ENCODE results near the gene FAM163B. TPM values are rescaled to one million over a fixed set of nuclear protein-coding genes. Genes with fewer than 3 reads are reported as not detected.

FAM163B gene
- total RNA-seq, 4 donors from 2014 or later = not detected

- no peak for TF ChIP-seq CTCF (IDR thresholded peaks at IDR 0.05; ENCODE audit: low read depth)
Observed at GRCh38 chr9:133536536-133536935, 72.7 kb downstream of the FAM163B start.

- no peak for TF ChIP-seq CTCF (IDR thresholded peaks at IDR 0.05; ENCODE audit: low read depth)
Observed at GRCh38 chr9:133536080-133536479, 73.1 kb downstream of the FAM163B start.

GRCh38 chr9:133535306-133535877, 73.8 kb downstream of the FAM163B start:
- no peak for TF ChIP-seq CTCF (IDR thresholded peaks at IDR 0.05; ENCODE audit: low read depth)

DNA sequence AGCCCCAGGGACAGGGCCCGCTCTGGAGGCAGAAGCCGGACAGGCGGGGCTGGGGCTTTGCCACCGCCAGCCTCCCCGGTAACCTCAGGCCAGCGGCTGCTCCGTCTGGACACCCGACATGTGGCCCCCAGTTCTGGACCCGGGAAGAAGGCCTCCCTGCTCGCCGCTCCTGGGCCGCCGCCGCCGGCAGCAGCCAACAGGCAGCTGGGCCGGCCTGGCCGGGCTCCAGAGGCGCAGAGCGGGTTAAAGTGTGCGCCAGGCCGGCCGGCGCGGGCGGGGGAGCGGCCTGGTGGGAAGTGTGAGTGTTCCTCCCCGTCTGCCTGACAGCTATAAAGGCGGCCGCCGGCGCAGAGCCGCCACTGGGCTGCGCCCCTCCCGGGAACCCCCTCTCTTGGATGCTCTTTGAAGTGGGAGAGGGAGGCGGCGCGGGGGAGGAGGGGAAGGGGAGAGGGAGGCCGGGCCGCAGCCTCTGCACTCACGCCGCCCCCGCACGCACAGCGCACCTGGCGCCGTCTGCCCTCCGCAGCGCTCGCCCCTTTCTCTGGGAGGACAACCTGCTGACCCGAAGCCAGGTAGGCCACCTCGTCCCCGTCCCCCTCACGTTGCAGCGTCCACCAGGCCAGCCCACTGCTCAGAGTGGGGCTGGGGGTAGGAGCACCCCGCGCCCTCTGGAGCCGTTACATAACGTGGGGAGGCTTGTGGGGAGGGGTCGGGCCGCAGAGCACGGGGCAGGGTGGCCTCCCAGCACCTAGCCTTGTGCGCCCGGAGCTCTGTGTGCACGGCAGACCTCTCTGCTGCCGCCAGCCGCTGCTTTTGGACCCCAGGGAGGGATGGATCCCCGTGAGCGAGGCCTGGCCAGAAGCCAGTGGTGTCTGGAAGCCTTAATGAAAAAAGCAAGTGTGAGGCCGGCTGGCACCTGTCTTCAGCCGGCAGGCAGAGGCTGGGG, 74.6 kb downstream of the FAM163B start, which contains the start of gene ADAMTSL2:
TSS of gene ADAMTSL2 (plus strand) at position 359 of the 946 bp plus-strand sequence. CDS start 2,009 bp downstream, outside the sequence.
- TF ChIP-seq CTCF (IDR thresholded peaks at IDR 0.05; ENCODE audit: low read depth) = no peak

DNA sequence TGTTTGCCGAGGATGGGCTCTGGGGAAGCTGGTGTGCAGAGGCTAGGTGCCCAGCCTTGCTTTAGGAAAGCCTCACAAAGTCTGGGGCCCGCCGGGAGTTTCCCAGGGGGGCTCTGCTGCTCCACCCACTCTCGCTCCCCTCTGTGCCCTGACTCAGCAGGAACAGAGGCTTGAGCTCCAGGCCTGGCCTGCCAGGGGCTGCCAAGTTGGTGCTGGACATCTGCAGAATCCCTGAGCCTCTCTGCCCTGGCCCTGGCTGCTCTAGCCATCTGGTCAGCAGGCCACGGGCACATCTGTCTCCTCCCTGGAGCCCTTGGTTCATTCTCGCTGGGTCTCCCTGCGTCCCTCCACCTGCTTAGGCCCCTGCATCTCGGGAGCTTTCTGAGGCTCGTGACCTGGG, 75.3 kb downstream of the FAM163B start:
- TF ChIP-seq CTCF (IDR thresholded peaks at IDR 0.05; ENCODE audit: low read depth) = no peak

GRCh38 chr9:133532937-133533668, 76.1 kb downstream of the FAM163B start:
- no peak for TF ChIP-seq CTCF (IDR thresholded peaks at IDR 0.05; ENCODE audit: low read depth)

DNA sequence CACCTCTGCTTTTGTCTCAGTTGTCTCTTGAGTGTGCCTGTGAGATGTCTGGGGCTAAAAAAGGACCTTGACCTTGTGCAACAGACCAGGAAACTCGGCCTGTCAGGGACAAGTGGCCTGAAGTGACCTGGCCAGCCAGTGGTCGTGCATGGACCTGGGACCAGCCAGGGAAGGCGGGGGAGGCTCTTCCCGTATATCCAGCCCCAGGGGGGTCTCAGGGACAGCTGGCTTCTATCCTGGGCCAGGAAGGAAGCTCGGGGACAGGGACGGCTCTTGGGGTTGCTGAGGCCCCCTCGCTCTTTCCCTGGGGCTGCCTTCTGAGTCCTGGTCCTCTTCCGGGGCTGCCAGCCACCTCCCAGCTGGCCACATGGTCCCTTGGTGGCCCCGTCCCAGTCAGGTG, 77.9 kb downstream of the FAM163B start:
- TF ChIP-seq CTCF (IDR thresholded peaks at IDR 0.05; ENCODE audit: low read depth) = no peak

Data from subcutaneous adipose tissue (tissue), 4 donors.